HepG2 (cell line): Measurements from ENCODE around the gene CDC42EP5. TPM values are rescaled to one million over a fixed set of nuclear protein-coding genes. Genes with fewer than 3 reads are reported as not detected.

ENCODE experiments used
- DPF2 ChIP-seq: sonication (generic); formaldehyde crosslinking; IDR thresholded peaks from 2 replicates; pipeline ENCODE4 v1.4.0; 2020; ENCODE audit warnings: mild to moderate bottlenecking, low read depth, missing genetic modification reagents, borderline replicate concordance
- GATA4 ChIP-seq: sonication (generic); IDR thresholded peaks from 2 replicates; pipeline ENCODE4 v1.6.1; 2016; ENCODE audit warnings: antibody characterized with exemption, low read depth, borderline replicate concordance
- GLI4 ChIP-seq: sonication (generic); formaldehyde crosslinking; IDR thresholded peaks from 2 replicates; pipeline ENCODE4 v1.5.1; 2020; ENCODE audit warnings: missing genetic modification reagents, mild to moderate bottlenecking, moderate library complexity, borderline replicate concordance
- KDM5A ChIP-seq: fragments of 200-600 bp; sonication (generic); IDR thresholded peaks from 2 replicates; pipeline ENCODE4 v1.7.0; 2018; ENCODE audit warnings: antibody characterized with exemption, mild to moderate bottlenecking, low read length, borderline replicate concordance
- MED1 ChIP-seq: sonication (generic); formaldehyde crosslinking; IDR thresholded peaks from 2 replicates; pipeline ENCODE4 v1.4.0; 2020; ENCODE audit warnings: missing genetic modification reagents
- MEIS1 ChIP-seq: sonication (generic); formaldehyde crosslinking; IDR thresholded peaks from 2 replicates; pipeline ENCODE4 v1.9.0; 2021; ENCODE audit warnings: mild to moderate bottlenecking, missing genetic modification reagents, moderate library complexity, borderline replicate concordance
- RFX3 ChIP-seq: IDR thresholded peaks from 2 replicates; pipeline ENCODE4 v1.6.1; 2016; ENCODE audit warnings: missing biosample characterization, missing genetic modification reagents
- SMYD3 ChIP-seq: sonication (generic); formaldehyde crosslinking; IDR thresholded peaks from 2 replicates; pipeline ENCODE4 v1.8.1; 2023; ENCODE audit warnings: mild to moderate bottlenecking, missing genetic modification reagents
- SRSF4 ChIP-seq: fragments of 200-400 bp; formaldehyde crosslinking; IDR thresholded peaks from one replicate; pipeline ENCODE4 v1.6.1; 2018; ENCODE audit warnings: mild to moderate bottlenecking, low read depth, low read length, moderate library complexity; ENCODE audit not compliant: poor library complexity, severe bottlenecking
- YY1 ChIP-seq: IDR thresholded peaks from 2 replicates; pipeline ENCODE4 v1.6.1; 2011; ENCODE audit warnings: low read length, low read depth, moderate library complexity, mild to moderate bottlenecking; ENCODE audit not compliant: insufficient read depth, insufficient replicate concordance
- ZNF160 ChIP-seq: sonication (generic); formaldehyde crosslinking; IDR thresholded peaks from 2 replicates; pipeline ENCODE4 v1.8.0; 2022; ENCODE audit warnings: mild to moderate bottlenecking, inconsistent platforms, missing genetic modification reagents
- ZNF224 ChIP-seq: sonication (generic); formaldehyde crosslinking; IDR thresholded peaks from 2 replicates; pipeline ENCODE4 v1.5.0; 2020; ENCODE audit warnings: mild to moderate bottlenecking, missing genetic modification reagents
- ZNF225 ChIP-seq: sonication (generic); formaldehyde crosslinking; IDR thresholded peaks from 2 replicates; pipeline ENCODE4 v1.4.0; 2020; ENCODE audit warnings: mild to moderate bottlenecking, missing genetic modification reagents
- ZNF282 ChIP-seq: fragments of 450-650 bp; IDR thresholded peaks from 2 replicates; pipeline ENCODE4 v1.6.1; 2018; ENCODE audit not compliant: partially characterized antibody
- ZNF549 ChIP-seq: sonication (generic); formaldehyde crosslinking; IDR thresholded peaks from 2 replicates; pipeline ENCODE4 v1.5.0; 2020; ENCODE audit warnings: missing genetic modification reagents
- ZNF552 ChIP-seq: sonication (generic); formaldehyde crosslinking; IDR thresholded peaks from 2 replicates; pipeline ENCODE4 v1.9.0; 2022; ENCODE audit warnings: missing genetic modification reagents, mild to moderate bottlenecking, borderline replicate concordance
- polyA plus RNA-seq, 8 experiments: library from polyadenylated mRNA; depleted of rRNA in 3 of 8; stranded (reverse) in 7 of 8; unstranded in 1 of 8; fragments of >200 nt; fragmentation: Illumina TruSeq in 4 of 8; extraction: Trizol in 4 of 8; gene quantifications; 2 replicates each; pipeline versions ENCODE4 v1.2.1 to v1.2.3, GENCODE V29; 2011 to 2016; ENCODE audit warnings: low read depth in 4 of 8, missing spikeins in 1 of 8, mixed read lengths in 1 of 8; ENCODE audit not compliant: insufficient read depth in 1 of 8
- total RNA-seq, 5 experiments: library from RNA; depleted of rRNA; stranded (reverse); fragments of >200 nt; fragmentation: Illumina TruSeq; extraction: Trizol; gene quantifications; 2 replicates each; pipeline ENCODE4 v1.2.3, GENCODE V29; 2016; ENCODE audit warnings: low read depth in 1 of 5
- TF ChIP-seq, protein P1 (sequence below): IDR thresholded peaks from 2 replicates; pipeline ENCODE4 v1.6.1; 2016; ENCODE audit warnings: control low read depth
- TF ChIP-seq, protein P2 (sequence below): fragments of 450-650 bp; IDR thresholded peaks from 2 replicates; pipeline ENCODE4 v1.6.1; 2016
- TF ChIP-seq, protein P3 (sequence below): sonication (generic); formaldehyde crosslinking; IDR thresholded peaks from 2 replicates; pipeline ENCODE4 v1.4.0; 2020; ENCODE audit warnings: missing genetic modification reagents, borderline replicate concordance
- TF ChIP-seq, protein P4 (sequence below): sonication (generic); formaldehyde crosslinking; IDR thresholded peaks from 2 replicates; pipeline ENCODE4 v1.5.1; 2020; ENCODE audit warnings: mild to moderate bottlenecking, missing genetic modification reagents, borderline replicate concordance
- TF ChIP-seq, protein P5 (sequence below): sonication (generic); formaldehyde crosslinking; IDR thresholded peaks from 2 replicates; pipeline ENCODE4 v1.4.0; 2020; ENCODE audit warnings: missing genetic modification reagents, borderline replicate concordance

Gene CDC42EP5
- total and polyA plus RNA-seq, 2 of the 13 experiments (the other 11 are each of a cell fraction or from before 2014, with no cell fraction given): 0.41 to 1.6 TPM

DNA sequence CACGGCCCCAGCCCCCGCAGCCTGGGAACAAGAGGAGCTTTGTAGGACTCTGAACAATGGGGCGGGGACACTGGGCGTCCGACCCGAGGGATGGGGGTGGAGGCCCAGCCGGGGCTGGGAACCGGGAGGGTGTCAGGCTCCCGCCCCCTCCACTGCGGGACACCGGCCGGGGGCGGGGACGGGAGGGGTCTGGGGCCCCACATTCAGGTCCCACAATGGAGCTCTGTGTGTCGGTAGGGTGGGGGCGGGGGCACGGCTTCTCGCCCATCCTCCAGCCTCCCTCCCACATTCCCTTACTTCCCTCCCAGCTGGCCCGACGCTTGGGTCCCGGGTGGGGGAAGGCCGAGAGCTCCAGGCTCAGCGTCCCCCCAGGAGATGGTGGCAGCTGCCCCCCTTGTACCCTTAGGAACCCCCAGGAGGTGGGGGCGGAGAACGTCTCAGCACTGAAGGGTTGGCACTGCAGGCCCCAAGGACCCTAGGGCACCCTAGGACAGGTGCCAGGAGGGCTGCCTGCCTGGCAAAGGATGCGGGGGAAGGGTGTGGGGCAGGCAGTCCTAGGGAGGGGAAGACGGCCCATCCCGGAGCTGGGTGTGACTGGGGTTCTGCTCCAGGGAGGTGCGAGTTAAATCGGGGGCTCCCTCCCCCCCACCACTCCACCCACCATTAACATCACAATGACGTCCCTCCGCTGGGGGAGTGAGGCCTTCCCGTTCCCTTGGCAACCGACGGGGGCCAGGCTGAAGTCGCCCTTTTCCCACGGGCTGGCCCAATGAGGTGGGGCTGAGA lies 52.5 kb downstream of the CDC42EP5 start (continued):
- no peak for TF ChIP-seq YY1
- no peak for TF ChIP-seq ZNF549 (CRISPR knock-in tag)
- TF ChIP-seq SRSF4: no peak
- no peak for TF ChIP-seq GLI4 (CRISPR knock-in tag)
- no peak for TF ChIP-seq ZNF225
- TF ChIP-seq ZNF224: no peak
- TF ChIP-seq SMYD3 (CRISPR knock-in tag): no peak
- TF ChIP-seq MEIS1: no peak
- TF ChIP-seq GATA4: no peak
- TF ChIP-seq DPF2: no peak
- TF ChIP-seq, protein P1, sequence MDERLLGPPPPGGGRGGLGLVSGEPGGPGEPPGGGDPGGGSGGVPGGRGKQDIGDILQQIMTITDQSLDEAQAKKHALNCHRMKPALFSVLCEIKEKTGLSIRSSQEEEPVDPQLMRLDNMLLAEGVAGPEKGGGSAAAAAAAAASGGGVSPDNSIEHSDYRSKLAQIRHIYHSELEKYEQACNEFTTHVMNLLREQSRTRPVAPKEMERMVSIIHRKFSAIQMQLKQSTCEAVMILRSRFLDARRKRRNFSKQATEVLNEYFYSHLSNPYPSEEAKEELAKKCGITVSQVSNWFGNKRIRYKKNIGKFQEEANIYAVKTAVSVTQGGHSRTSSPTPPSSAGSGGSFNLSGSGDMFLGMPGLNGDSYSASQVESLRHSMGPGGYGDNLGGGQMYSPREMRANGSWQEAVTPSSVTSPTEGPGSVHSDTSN: no peak
- no peak for TF ChIP-seq MED1 (CRISPR knock-in tag)
- TF ChIP-seq, protein P2, sequence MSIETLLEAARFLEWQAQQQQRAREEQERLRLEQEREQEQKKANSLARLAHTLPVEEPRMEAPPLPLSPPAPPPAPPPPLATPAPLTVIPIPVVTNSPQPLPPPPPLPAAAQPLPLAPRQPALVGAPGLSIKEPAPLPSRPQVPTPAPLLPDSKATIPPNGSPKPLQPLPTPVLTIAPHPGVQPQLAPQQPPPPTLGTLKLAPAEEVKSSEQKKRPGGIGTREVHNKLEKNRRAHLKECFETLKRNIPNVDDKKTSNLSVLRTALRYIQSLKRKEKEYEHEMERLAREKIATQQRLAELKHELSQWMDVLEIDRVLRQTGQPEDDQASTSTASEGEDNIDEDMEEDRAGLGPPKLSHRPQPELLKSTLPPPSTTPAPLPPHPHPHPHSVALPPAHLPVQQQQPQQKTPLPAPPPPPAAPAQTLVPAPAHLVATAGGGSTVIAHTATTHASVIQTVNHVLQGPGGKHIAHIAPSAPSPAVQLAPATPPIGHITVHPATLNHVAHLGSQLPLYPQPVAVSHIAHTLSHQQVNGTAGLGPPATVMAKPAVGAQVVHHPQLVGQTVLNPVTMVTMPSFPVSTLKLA: no peak
- TF ChIP-seq ZNF160 (CRISPR knock-in tag): no peak
- peak; percentile 60; the same call in 1 of the 2 replicates for TF ChIP-seq ZNF552 (CRISPR knock-in tag)
- no peak for TF ChIP-seq ZNF282
- no peak for TF ChIP-seq KDM5A
- TF ChIP-seq, protein P3, sequence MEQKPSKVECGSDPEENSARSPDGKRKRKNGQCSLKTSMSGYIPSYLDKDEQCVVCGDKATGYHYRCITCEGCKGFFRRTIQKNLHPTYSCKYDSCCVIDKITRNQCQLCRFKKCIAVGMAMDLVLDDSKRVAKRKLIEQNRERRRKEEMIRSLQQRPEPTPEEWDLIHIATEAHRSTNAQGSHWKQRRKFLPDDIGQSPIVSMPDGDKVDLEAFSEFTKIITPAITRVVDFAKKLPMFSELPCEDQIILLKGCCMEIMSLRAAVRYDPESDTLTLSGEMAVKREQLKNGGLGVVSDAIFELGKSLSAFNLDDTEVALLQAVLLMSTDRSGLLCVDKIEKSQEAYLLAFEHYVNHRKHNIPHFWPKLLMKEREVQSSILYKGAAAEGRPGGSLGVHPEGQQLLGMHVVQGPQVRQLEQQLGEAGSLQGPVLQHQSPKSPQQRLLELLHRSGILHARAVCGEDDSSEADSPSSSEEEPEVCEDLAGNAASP (CRISPR knock-in tag): no peak
- TF ChIP-seq RFX3: peak; percentile 41; the same call in 1 of the 2 replicates
- TF ChIP-seq, protein P4, sequence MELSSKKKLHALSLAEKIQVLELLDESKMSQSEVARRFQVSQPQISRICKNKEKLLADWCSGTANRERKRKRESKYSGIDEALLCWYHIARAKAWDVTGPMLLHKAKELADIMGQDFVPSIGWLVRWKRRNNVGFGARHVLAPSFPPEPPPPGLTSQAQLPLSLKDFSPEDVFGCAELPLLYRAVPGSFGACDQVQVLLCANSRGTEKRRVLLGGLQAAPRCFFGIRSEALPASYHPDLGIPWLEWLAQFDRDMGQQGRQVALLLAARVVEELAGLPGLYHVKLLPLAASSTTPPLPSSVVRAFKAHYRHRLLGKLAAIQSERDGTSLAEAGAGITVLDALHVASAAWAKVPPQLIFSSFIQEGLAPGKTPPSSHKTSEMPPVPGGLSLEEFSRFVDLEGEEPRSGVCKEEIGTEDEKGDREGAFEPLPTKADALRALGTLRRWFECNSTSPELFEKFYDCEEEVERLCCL: no peak
- TF ChIP-seq, protein P5, sequence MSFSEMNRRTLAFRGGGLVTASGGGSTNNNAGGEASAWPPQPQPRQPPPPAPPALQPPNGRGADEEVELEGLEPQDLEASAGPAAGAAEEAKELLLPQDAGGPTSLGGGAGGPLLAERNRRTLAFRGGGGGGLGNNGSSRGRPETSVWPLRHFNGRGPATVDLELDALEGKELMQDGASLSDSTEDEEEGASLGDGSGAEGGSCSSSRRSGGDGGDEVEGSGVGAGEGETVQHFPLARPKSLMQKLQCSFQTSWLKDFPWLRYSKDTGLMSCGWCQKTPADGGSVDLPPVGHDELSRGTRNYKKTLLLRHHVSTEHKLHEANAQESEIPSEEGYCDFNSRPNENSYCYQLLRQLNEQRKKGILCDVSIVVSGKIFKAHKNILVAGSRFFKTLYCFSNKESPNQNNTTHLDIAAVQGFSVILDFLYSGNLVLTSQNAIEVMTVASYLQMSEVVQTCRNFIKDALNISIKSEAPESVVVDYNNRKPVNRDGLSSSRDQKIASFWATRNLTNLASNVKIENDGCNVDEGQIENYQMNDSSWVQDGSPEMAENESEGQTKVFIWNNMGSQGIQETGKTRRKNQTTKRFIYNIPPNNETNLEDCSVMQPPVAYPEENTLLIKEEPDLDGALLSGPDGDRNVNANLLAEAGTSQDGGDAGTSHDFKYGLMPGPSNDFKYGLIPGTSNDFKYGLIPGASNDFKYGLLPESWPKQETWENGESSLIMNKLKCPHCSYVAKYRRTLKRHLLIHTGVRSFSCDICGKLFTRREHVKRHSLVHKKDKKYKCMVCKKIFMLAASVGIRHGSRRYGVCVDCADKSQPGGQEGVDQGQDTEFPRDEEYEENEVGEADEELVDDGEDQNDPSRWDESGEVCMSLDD: peak; percentile 44; the same call in 1 of the 2 replicates
